Mesenchymal stem cell (in vitro differentiated cells and primary cell): ENCODE measurements around the gene PKNOX2. TPM values are rescaled to one million over a fixed set of nuclear protein-coding genes. Genes with fewer than 3 reads are reported as not detected.

Source experiments
- DNase-seq: peaks from one replicate; pipeline ENCODE4 v3.0.0-alpha.2; 2013
- H2AFZ ChIP-seq: one replicate; pipeline ENCODE4 v1.6.1; 2013; ENCODE audit warnings: low read depth, mild to moderate bottlenecking, control low read depth, inconsistent platforms, low read length, moderate library complexity
- H2AK5ac ChIP-seq: 2 replicates; pipeline ENCODE4 v1.6.1; 2013; ENCODE audit warnings: low read length, moderate library complexity, mild to moderate bottlenecking, inconsistent platforms; ENCODE audit not compliant: severe bottlenecking
- H2BK120ac ChIP-seq: one replicate; pipeline ENCODE4 v1.6.1; 2013; ENCODE audit warnings: low read depth, mild to moderate bottlenecking, inconsistent platforms, low read length, moderate library complexity
- H2BK12ac ChIP-seq, 2 experiments: one replicate each; pipeline ENCODE4 v1.6.1; 2013; ENCODE audit warnings: inconsistent platforms in 2 of 2, low read length in 2 of 2, mild to moderate bottlenecking in 2 of 2, moderate library complexity in 2 of 2, control low read depth in 1 of 2
- H2BK15ac ChIP-seq: one replicate; pipeline ENCODE4 v1.6.1; 2013; ENCODE audit warnings: mild to moderate bottlenecking, low read depth, inconsistent platforms; ENCODE audit not compliant: poor library complexity, severe bottlenecking
- H2BK5ac ChIP-seq: 2 replicates; pipeline ENCODE4 v1.6.1; 2013; ENCODE audit warnings: low read depth, mild to moderate bottlenecking, low read length, control low read depth, inconsistent platforms; ENCODE audit not compliant: poor library complexity, severe bottlenecking
- H3K14ac ChIP-seq, 2 experiments: one replicate each; pipeline ENCODE4 v1.6.1; 2013; ENCODE audit warnings: inconsistent platforms in 2 of 2, low read length in 2 of 2, control low read depth in 1 of 2, mild to moderate bottlenecking in 1 of 2, moderate library complexity in 1 of 2
- H3K18ac ChIP-seq, 2 experiments: one replicate each; pipeline ENCODE4 v1.6.1; 2013; ENCODE audit warnings: inconsistent platforms in 2 of 2, low read length in 2 of 2, control low read depth in 1 of 2, low read depth in 1 of 2, mild to moderate bottlenecking in 1 of 2
- H3K23ac ChIP-seq, 2 experiments: one replicate each; pipeline ENCODE4 v1.6.1; 2013; ENCODE audit warnings: inconsistent platforms in 2 of 2, low read length in 2 of 2, mild to moderate bottlenecking in 2 of 2, moderate library complexity in 2 of 2, control low read depth in 1 of 2
- H3K27ac ChIP-seq: 2 replicates; pipeline ENCODE4 v1.5.1; 2013; ENCODE audit warnings: mild to moderate bottlenecking, moderate library complexity, low read length, control low read depth, inconsistent platforms; ENCODE audit not compliant: poor library complexity, severe bottlenecking
- H3K27me3 ChIP-seq, 2 experiments: 2 replicates each; pipeline versions ENCODE4 v1.6.1 to v1.7.0; 2013; ENCODE audit warnings: low read length in 2 of 2, mild to moderate bottlenecking in 2 of 2, moderate library complexity in 2 of 2, control low read depth in 1 of 2, inconsistent platforms in 1 of 2; ENCODE audit not compliant: control insufficient read depth in 1 of 2, insufficient read depth in 1 of 2
- H3K36me3 ChIP-seq, 2 experiments: 2 replicates each; pipeline versions ENCODE4 v1.6.1 to v1.7.0; 2013; ENCODE audit warnings: low read length in 2 of 2, control low read depth in 1 of 2, inconsistent platforms in 1 of 2, low read depth in 1 of 2, mild to moderate bottlenecking in 1 of 2; ENCODE audit not compliant: insufficient read depth in 2 of 2, control insufficient read depth in 1 of 2
- H3K4ac ChIP-seq, 2 experiments: one replicate each; pipeline ENCODE4 v1.6.1; 2013; ENCODE audit warnings: inconsistent platforms in 2 of 2, low read length in 2 of 2, mild to moderate bottlenecking in 2 of 2, moderate library complexity in 2 of 2, control low read depth in 1 of 2, low read depth in 1 of 2
- H3K4me1 ChIP-seq: 2 replicates; pipeline ENCODE4 v1.6.1; 2013; ENCODE audit warnings: low read depth, low read length, control low read depth; ENCODE audit not compliant: control insufficient read depth, insufficient read depth
- H3K4me2 ChIP-seq: 2 replicates; pipeline ENCODE4 v1.6.1; 2013; ENCODE audit warnings: low read length, mild to moderate bottlenecking, inconsistent platforms; ENCODE audit not compliant: poor library complexity, severe bottlenecking
- H3K4me3 ChIP-seq, 2 experiments: 2 replicates each; pipeline versions ENCODE4 v1.5.1 to v1.7.0; 2013; ENCODE audit warnings: low read length in 2 of 2, mild to moderate bottlenecking in 2 of 2, control low read depth in 1 of 2, low read depth in 1 of 2; ENCODE audit not compliant: insufficient read depth in 1 of 2
- H3K79me1 ChIP-seq: replicated peaks from 2 replicates; pipeline ENCODE4 v1.6.1; 2013; ENCODE audit warnings: mild to moderate bottlenecking, control low read depth, low read length, inconsistent platforms; ENCODE audit not compliant: poor library complexity, severe bottlenecking
- H3K9ac ChIP-seq: 2 replicates; pipeline ENCODE4 v1.7.0; 2013; ENCODE audit warnings: mild to moderate bottlenecking, low read length, moderate library complexity
- H3K9me3 ChIP-seq: 2 replicates; pipeline ENCODE4 v1.7.0; 2013; ENCODE audit warnings: mild to moderate bottlenecking, low read length; ENCODE audit not compliant: control insufficient read depth
- H4K8ac ChIP-seq: one replicate; pipeline ENCODE4 v1.6.1; 2013; ENCODE audit warnings: inconsistent platforms, mild to moderate bottlenecking, low read length, moderate library complexity
- H4K91ac ChIP-seq: one replicate; pipeline ENCODE4 v1.6.1; 2013; ENCODE audit warnings: mild to moderate bottlenecking, low read length, inconsistent platforms
- WGBS: methylation state at CpG from one replicate; pipeline ENCODE4 v1.1.7; 2013; ENCODE audit warnings: mixed read lengths; 5-methylcytosine and 5-hydroxymethylcytosine counted together
- polyA plus RNA-seq, 2 experiments: library from polyadenylated mRNA; stranded (reverse); fragments of 200-250 nt; gene quantifications; one replicate each; pipeline ENCODE4 v1.2.3, GENCODE V29; 2013

Gene PKNOX2, protein sequence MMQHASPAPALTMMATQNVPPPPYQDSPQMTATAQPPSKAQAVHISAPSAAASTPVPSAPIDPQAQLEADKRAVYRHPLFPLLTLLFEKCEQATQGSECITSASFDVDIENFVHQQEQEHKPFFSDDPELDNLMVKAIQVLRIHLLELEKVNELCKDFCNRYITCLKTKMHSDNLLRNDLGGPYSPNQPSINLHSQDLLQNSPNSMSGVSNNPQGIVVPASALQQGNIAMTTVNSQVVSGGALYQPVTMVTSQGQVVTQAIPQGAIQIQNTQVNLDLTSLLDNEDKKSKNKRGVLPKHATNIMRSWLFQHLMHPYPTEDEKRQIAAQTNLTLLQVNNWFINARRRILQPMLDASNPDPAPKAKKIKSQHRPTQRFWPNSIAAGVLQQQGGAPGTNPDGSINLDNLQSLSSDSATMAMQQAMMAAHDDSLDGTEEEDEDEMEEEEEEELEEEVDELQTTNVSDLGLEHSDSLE
- 3.7 TPM for polyA plus RNA-seq (2013, experiment 1 of 2)
- polyA plus RNA-seq (2013, experiment 2 of 2) = 3.4 TPM

DNA sequence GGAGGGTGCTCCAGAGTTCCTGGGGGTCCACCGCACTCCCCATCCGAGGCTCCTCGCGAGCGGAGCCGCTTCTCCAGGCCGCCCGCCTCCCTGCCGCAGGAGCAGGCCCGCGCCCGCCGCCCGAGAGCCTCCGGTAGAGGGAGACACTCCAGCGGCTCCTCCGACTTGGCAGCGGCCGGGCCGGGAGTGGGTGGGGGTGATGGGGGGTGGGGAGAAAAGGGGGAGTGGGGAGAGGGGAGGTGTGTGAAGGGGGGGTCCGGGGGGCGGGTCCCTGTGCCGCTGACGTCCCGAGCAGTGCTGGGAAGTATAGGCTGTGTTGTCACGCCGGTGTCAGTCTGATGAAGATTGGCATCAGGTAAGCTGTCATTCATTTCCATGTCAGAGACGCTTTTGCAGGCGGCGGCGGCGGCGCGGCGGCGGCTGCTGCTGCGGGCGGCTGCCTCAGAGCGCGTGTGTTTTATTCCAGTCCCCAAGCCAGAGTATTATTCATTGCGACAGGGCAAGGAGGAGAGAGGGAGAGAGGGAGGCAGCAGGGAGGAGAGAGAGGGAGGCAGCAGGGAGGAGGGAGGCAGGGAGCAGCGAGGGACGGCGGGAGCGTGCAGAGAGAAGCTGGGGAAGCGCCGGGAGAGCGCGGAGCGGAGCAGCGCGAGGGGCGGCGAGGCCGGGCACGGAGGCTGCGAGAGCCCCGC lies at the start of gene PKNOX2:
TSS of gene PKNOX2 (plus strand) at position 330 of the 689 bp plus-strand sequence. CDS start 186,555 bp downstream, outside the sequence.
- H3K79me1 ChIP-seq = no peaks in the 10 kb centered on the region
- H3K4me1 ChIP-seq = peaks cover 17% of the 10 kb centered on the region
- H2AK5ac ChIP-seq = peak within 1 kb of the TSS; percentile 88
- H2AFZ ChIP-seq = no peak within 1 kb of the TSS
- peak within 1 kb of the TSS; percentile 87 for H3K27ac ChIP-seq
- peak within 1 kb of the TSS; percentile 86 to 87 for H3K4me3 ChIP-seq
- H3K18ac ChIP-seq = peak within 1 kb of the TSS; percentile 61 to 88
- H2BK15ac ChIP-seq = peak within 1 kb of the TSS; percentile 77
- no peaks in the 10 kb centered on the region for H3K36me3 ChIP-seq
- H3K27me3 ChIP-seq = peaks cover 0 to 67% of the 10 kb centered on the region in 2 experiments
- H3K9me3 ChIP-seq = no peaks in the 10 kb centered on the region
- H4K91ac ChIP-seq = peak within 1 kb of the TSS; percentile 58
- H3K14ac ChIP-seq = peak within 1 kb of the TSS in 1 of 2 experiments; percentile 53
- peak within 1 kb of the TSS in 1 of 2 experiments; percentile 40 for H2BK12ac ChIP-seq
- H3K9ac ChIP-seq = peak within 1 kb of the TSS; percentile 84
- under 1% methylated on average over 33 of the region's 58 CpGs for WGBS
- H3K23ac ChIP-seq = peak within 1 kb of the TSS in 1 of 2 experiments; percentile 70
- H2BK120ac ChIP-seq = peak within 1 kb of the TSS; percentile 82
- H3K4me2 ChIP-seq = peak within 1 kb of the TSS; percentile 82
- peak within 1 kb of the TSS; percentile 98 for H2BK5ac ChIP-seq
- DNase-seq = peak; percentile 79
- H3K4ac ChIP-seq = peak within 1 kb of the TSS; percentile 52 to 73
- peak within 1 kb of the TSS; percentile 69 for H4K8ac ChIP-seq

DNA sequence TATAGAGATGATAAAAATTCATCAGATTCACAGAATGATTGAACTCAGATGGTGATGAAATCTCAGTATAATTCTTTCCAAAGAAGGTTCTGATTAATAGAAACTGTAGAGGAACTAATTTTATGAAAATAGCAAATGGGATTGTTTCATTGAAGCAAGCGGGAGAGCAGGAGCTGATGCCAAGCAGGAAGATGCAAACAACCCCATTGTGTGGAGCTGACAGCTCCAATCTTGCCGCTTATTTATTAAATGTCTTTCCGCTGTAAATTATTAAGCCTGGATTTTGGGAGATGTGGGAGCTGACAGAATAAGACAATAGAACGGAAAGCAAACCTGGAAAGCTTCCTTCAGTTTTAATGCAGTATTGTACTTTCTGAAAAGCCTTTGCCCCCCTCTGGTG lies 47.1 kb upstream of the PKNOX2 start:
- no peak overlapping the region for H4K8ac ChIP-seq
- H2AK5ac ChIP-seq = no peak overlapping the region
- DNase-seq = no peak
- no peaks in the 10 kb centered on the region for H3K36me3 ChIP-seq
- no peak overlapping the region for H3K14ac ChIP-seq
- H3K4me3 ChIP-seq = no peak overlapping the region
- no peak overlapping the region for H2BK15ac ChIP-seq
- H2AFZ ChIP-seq = no peak overlapping the region
- H2BK12ac ChIP-seq = no peak overlapping the region
- no peaks in the 10 kb centered on the region for H3K9me3 ChIP-seq
- H4K91ac ChIP-seq = no peak overlapping the region
- no peak overlapping the region for H3K4me2 ChIP-seq
- H3K23ac ChIP-seq = no peak overlapping the region
- H3K4me1 ChIP-seq = no peaks in the 10 kb centered on the region
- 98% methylated on average over 4 of the region's 4 CpGs for WGBS
- H3K4ac ChIP-seq = no peak overlapping the region
- no peak overlapping the region for H3K18ac ChIP-seq
- H3K27ac ChIP-seq = no peak overlapping the region
- H2BK5ac ChIP-seq = no peak overlapping the region
- H3K9ac ChIP-seq = no peak overlapping the region
- H3K79me1 ChIP-seq = no peaks in the 10 kb centered on the region
- H3K27me3 ChIP-seq = peaks cover 3 to 15% of the 10 kb centered on the region in 2 experiments
- no peak overlapping the region for H2BK120ac ChIP-seq

DNA sequence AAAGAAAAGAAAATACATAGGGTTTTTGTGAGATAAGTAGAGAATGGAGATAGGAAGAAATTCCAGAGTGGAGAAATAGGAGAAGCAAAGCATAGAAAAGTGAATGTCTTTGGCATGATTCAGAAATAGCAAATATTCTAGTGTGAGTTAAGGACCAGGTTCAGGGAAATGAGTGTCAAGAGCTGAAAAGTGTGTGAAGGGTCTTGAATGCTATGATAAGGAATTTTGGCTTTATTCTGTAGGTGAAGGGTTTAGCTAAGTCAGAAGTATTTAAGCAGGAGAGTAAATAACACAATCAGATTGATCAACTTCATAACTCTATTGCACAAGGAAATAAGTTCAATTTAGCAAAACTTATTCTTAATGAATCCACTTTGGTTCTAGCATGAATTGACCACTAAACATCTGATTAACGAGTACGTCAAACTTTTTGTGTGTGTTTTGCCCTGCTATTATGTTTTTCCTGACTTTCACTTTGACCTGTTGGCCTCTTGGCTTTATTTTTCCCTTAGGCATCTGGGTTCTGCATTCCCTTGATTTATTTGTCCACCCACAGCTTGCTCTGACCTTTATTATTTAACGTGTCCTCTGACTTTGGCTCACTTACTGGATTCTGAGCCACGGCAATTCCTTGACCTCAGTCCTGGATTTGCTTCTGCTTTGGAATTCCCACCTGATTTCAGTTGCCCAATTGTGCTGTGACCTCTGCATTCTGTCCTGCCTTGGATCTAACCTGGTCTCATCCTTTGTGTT lies 41.2 kb upstream of the PKNOX2 start:
- no peak for DNase-seq
- no peak overlapping the region for H3K4me2 ChIP-seq
- H2BK120ac ChIP-seq = no peak overlapping the region
- peak overlapping the region in 1 of 2 experiments; percentile 1 for H3K4me3 ChIP-seq
- H3K27me3 ChIP-seq = peaks cover 15 to 20% of the 10 kb centered on the region in 2 experiments
- no peak overlapping the region for H3K18ac ChIP-seq
- peak overlapping the region; percentile 19 for H4K8ac ChIP-seq
- no peak overlapping the region for H3K27ac ChIP-seq
- no peak overlapping the region for H3K14ac ChIP-seq
- H2BK12ac ChIP-seq = no peak overlapping the region
- H4K91ac ChIP-seq = no peak overlapping the region
- H3K9ac ChIP-seq = no peak overlapping the region
- no peak overlapping the region for H3K23ac ChIP-seq
- no peak overlapping the region for H2AFZ ChIP-seq
- H3K36me3 ChIP-seq = no peaks in the 10 kb centered on the region
- no peaks in the 10 kb centered on the region for H3K9me3 ChIP-seq
- 74% methylated on average over 4 of the region's 4 CpGs for WGBS
- no peak overlapping the region for H2BK5ac ChIP-seq
- H3K79me1 ChIP-seq = no peaks in the 10 kb centered on the region
- no peaks in the 10 kb centered on the region for H3K4me1 ChIP-seq
- H3K4ac ChIP-seq = no peak overlapping the region
- no peak overlapping the region for H2BK15ac ChIP-seq
- no peak overlapping the region for H2AK5ac ChIP-seq
